AG09319 (cell line): ENCODE data around the gene PPP4R1.

Source experiments
- DNase-seq: peaks from one replicate; pipeline ENCODE4 v3.0.0-alpha.2; 2010; ENCODE audit warnings: low read depth; ENCODE audit errors: extremely low read depth
- CTCF ChIP-seq: IDR thresholded peaks from 2 replicates; pipeline ENCODE4 v1.5.1; 2011; ENCODE audit warnings: low read depth, mild to moderate bottlenecking, inconsistent platforms, low read length, moderate library complexity

The PPP4R1 gene

GRCh38 chr18:9627642-9628041, 13.3 kb upstream of the PPP4R1 start:
- DNase-seq: no peak

GRCh38 chr18:9619990-9620389, 5.6 kb upstream of the PPP4R1 start:
- TF ChIP-seq CTCF: no peak
- no peak for DNase-seq

More at GRCh38 chr18:9627642-9628041, 13.3 kb upstream of the PPP4R1 start:
- no peak for TF ChIP-seq CTCF

GRCh38 chr18:9619545-9619944, 5.2 kb upstream of the PPP4R1 start:
- no peak for TF ChIP-seq CTCF
- no peak for DNase-seq

- TF ChIP-seq CTCF: no peak
- no peak for DNase-seq
These were observed 4.7 kb upstream of the PPP4R1 start for GRCh38 chr18:9619056-9619455.

- TF ChIP-seq CTCF: no peak
- DNase-seq: no peak
These were observed 2.7 kb upstream of the PPP4R1 start for GRCh38 chr18:9617006-9617542.

- no peak for DNase-seq
- no peak for TF ChIP-seq CTCF
These were observed 1.7 kb upstream of the PPP4R1 start for GRCh38 chr18:9616049-9616448.

- no peak for TF ChIP-seq CTCF
- no peak for DNase-seq
These were observed 980 bp upstream of the PPP4R1 start for GRCh38 chr18:9615280-9615797.
